Glutamatergic neuron (in vitro differentiated cells): Measurements from ENCODE around the gene DGKB. TPM values are rescaled to one million over a fixed set of nuclear protein-coding genes. Genes with fewer than 3 reads are reported as not detected.

Experiments used
- DNase-seq: peaks from one replicate; pipeline ENCODE4 v3.0.0; 2022
- H3K27ac Mint-ChIP-seq: one replicate; pipeline ENCODE4 v1.8.0; 2020; ENCODE audit warnings: mild to moderate bottlenecking, mixed read lengths, inconsistent platforms; ENCODE audit not compliant: unreplicated experiment
- H3K27me3 Mint-ChIP-seq: one replicate; pipeline ENCODE4 v1.8.0; 2020; ENCODE audit warnings: mild to moderate bottlenecking, moderate library complexity, mixed read lengths, inconsistent platforms; ENCODE audit not compliant: unreplicated experiment
- H3K36me3 Mint-ChIP-seq: one replicate; pipeline ENCODE4 v1.8.0; 2020; ENCODE audit warnings: mild to moderate bottlenecking, mixed read lengths, inconsistent platforms; ENCODE audit not compliant: unreplicated experiment
- H3K4me1 Mint-ChIP-seq: one replicate; pipeline ENCODE4 v1.8.0; 2020; ENCODE audit warnings: mild to moderate bottlenecking, low read depth, mixed read lengths, inconsistent platforms; ENCODE audit not compliant: unreplicated experiment
- H3K4me3 Mint-ChIP-seq: one replicate; pipeline ENCODE4 v1.8.0; 2020; ENCODE audit warnings: mild to moderate bottlenecking, mixed read lengths, inconsistent platforms; ENCODE audit not compliant: unreplicated experiment
- H3K9me3 Mint-ChIP-seq: one replicate; pipeline ENCODE4 v1.8.0; 2020; ENCODE audit warnings: mild to moderate bottlenecking, moderate library complexity, mixed read lengths, inconsistent platforms; ENCODE audit not compliant: unreplicated experiment
- total RNA-seq: library from RNA; stranded (reverse); fragmentation: NEBNext Ultra II Directional; extraction: Animal tissue kit (Norgen Biotek cat#: 25700); gene quantifications from one replicate; pipeline ENCODE4 v1.2.1, GENCODE V29; 2021; ENCODE audit not compliant: unreplicated experiment
- TF ChIP-seq, protein P1 (sequence below): fragments of 200-600 bp; sonication (generic); IDR thresholded peaks from one replicate; pipeline ENCODE4 v1.5.0; 2021; ENCODE audit not compliant: partially characterized antibody, unreplicated experiment

Gene DGKB
- total RNA-seq, 1 donor from 2014 or later: 57.8 TPM

- no peak overlapping the region for H3K27ac Mint-ChIP-seq
- no peaks in the 10 kb centered on the region for H3K27me3 Mint-ChIP-seq
- no peak for DNase-seq
- peaks cover 4% of the 10 kb centered on the region for H3K4me1 Mint-ChIP-seq
- H3K36me3 Mint-ChIP-seq: peaks cover 3% of the 10 kb centered on the region
- no peaks in the 10 kb centered on the region for H3K9me3 Mint-ChIP-seq
- no peak overlapping the region for H3K4me3 Mint-ChIP-seq
- TF ChIP-seq, protein P1, sequence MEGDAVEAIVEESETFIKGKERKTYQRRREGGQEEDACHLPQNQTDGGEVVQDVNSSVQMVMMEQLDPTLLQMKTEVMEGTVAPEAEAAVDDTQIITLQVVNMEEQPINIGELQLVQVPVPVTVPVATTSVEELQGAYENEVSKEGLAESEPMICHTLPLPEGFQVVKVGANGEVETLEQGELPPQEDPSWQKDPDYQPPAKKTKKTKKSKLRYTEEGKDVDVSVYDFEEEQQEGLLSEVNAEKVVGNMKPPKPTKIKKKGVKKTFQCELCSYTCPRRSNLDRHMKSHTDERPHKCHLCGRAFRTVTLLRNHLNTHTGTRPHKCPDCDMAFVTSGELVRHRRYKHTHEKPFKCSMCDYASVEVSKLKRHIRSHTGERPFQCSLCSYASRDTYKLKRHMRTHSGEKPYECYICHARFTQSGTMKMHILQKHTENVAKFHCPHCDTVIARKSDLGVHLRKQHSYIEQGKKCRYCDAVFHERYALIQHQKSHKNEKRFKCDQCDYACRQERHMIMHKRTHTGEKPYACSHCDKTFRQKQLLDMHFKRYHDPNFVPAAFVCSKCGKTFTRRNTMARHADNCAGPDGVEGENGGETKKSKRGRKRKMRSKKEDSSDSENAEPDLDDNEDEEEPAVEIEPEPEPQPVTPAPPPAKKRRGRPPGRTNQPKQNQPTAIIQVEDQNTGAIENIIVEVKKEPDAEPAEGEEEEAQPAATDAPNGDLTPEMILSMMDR: no peak
These were observed 76.1 kb downstream of the DGKB start for GRCh38 chr7:14826426-14826825.

GRCh38 chr7:14825912-14826311 is 76.6 kb downstream of the DGKB start:
- Mint-ChIP-seq H3K27me3 (no peaks in the 10 kb centered on the region), H3K9me3 (no peaks in the 10 kb centered on the region), H3K36me3 (peaks cover 3% of the 10 kb centered on the region), H3K4me3 (no peak overlapping the region), H3K27ac (no peak overlapping the region), H3K4me1 (peaks cover 4% of the 10 kb centered on the region)
- TF ChIP-seq, protein P1: no peak
- no peak for DNase-seq

DNA sequence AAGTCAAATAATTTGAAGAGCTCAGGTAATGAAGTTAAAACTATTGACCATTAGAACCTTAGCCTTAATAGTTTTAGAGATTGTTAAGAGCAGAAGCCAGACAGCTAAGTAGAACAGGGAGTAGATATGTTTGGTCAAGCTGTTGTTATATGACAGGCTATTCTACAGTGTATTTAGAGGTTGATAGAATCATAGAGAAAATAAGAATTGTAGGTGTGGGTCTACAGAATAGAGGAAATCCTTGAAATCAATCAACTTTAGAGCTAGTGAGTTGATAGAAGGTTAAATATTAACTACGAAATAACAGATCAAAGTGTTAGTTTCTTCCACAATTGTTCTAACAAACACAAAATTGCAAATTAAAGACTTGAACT is 80.1 kb downstream of the DGKB start:
- DNase-seq: no peak
- peaks cover 4% of the 10 kb centered on the region for H3K4me1 Mint-ChIP-seq

GRCh38 chr7:14821757-14822480 is 80.6 kb downstream of the DGKB start:
- Mint-ChIP-seq H3K4me1 (peaks cover 4% of the 10 kb centered on the region), H3K27me3 (no peaks in the 10 kb centered on the region), H3K9me3 (no peaks in the 10 kb centered on the region), H3K27ac (no peak overlapping the region), H3K36me3 (no peaks in the 10 kb centered on the region), H3K4me3 (no peak overlapping the region)
- TF ChIP-seq, protein P1: no peak
- no peak for DNase-seq

More for the DNA sequence above, 80.1 kb downstream of the DGKB start:
- Mint-ChIP-seq H3K36me3 (no peaks in the 10 kb centered on the region), H3K27me3 (no peaks in the 10 kb centered on the region), H3K27ac (no peak overlapping the region), H3K9me3 (no peaks in the 10 kb centered on the region), H3K4me3 (no peak overlapping the region)
- TF ChIP-seq, protein P1: no peak

DNA sequence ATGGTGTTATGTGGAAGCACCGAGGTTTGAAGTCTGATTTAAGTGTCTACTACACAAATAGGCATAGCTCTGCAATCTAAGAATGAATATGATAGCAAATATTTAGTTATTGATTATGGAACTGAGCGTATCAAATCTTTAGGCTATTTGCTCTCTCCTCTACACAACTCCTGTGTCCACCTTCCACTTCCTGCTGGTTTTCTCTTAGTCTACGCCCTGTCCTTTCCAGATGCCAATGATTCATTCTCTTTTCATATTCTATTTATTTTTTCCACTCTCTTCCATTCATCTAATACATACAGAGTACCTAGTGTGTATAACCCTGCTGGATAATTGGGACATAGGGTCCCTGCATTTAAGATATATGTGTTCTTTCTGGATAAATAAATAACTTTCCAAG is 83.7 kb downstream of the DGKB start:
- Mint-ChIP-seq H3K4me3 (no peak overlapping the region), H3K36me3 (no peaks in the 10 kb centered on the region), H3K9me3 (no peaks in the 10 kb centered on the region), H3K27me3 (no peaks in the 10 kb centered on the region), H3K27ac (no peak overlapping the region), H3K4me1 (peaks cover 2% of the 10 kb centered on the region)
- no peak for DNase-seq
- TF ChIP-seq, protein P1: no peak
